T-helper 1 cell treated with Interleukin-12 subunit alpha and Interleukin-12 subunit beta and Interleukin-4 antibody, amounts not matched to agents 30 μg/mL and 1 μg/mL, for 36 hours (primary cell): ENCODE data around the gene KIR3DL2.
"Not testable (repeated sequence)": the region's sequence is repeated elsewhere in the genome, so short reads cannot be mapped to it uniquely, and the experiment has no call there.

Source experiments
- H3K27ac Mint-ChIP-seq: one replicate; pipeline ENCODE4 v1.8.0; 2021; ENCODE audit warnings: mild to moderate bottlenecking, mixed read lengths
- H3K27me3 Mint-ChIP-seq: one replicate; pipeline ENCODE4 v1.8.0; 2021; ENCODE audit warnings: low read depth, mixed read lengths
- H3K36me3 Mint-ChIP-seq: one replicate; pipeline ENCODE4 v1.8.0; 2021; ENCODE audit warnings: low read depth, mixed read lengths
- H3K4me1 Mint-ChIP-seq: one replicate; pipeline ENCODE4 v1.8.0; 2021; ENCODE audit warnings: low read depth, mixed read lengths
- H3K4me3 Mint-ChIP-seq: one replicate; pipeline ENCODE4 v1.8.0; 2021; ENCODE audit warnings: mild to moderate bottlenecking, moderate library complexity, mixed read lengths
- H3K9me3 Mint-ChIP-seq: one replicate; pipeline ENCODE4 v1.8.0; 2021; ENCODE audit warnings: mixed read lengths

Gene KIR3DL2

GRCh38 chr19:54843171-54843570, 7.1 kb upstream of the KIR3DL2 start:
- H3K4me3 Mint-ChIP-seq, H3K9me3 Mint-ChIP-seq, H3K27me3 Mint-ChIP-seq, H3K36me3 Mint-ChIP-seq, H3K4me1 Mint-ChIP-seq, H3K27ac Mint-ChIP-seq: not testable (repeated sequence)

DNA sequence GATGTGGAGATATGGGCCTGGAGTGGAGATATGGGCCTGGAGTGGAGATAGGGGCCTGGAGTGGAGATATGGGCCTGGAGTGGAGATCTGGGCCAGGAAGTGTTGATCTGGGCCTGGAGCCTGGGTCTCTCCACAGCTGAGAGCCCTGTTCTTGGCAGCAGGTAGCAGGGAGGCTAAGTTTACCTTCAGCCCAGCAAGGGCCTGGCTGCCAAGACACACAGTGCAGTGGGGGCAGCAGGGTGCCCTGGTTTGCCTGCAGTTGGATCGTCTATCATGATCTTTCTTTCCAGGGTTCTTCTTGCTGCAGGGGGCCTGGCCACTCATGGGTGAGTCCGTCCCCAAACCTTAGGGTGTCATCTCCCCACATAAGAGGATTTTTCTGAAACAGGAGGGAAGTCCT, 687 bp downstream of the KIR3DL2 start:
- H3K27ac Mint-ChIP-seq, result no peak overlapping the region
- H3K27me3 Mint-ChIP-seq, result no peaks in the 10 kb centered on the region
- H3K36me3 Mint-ChIP-seq, result no peaks in the 10 kb centered on the region
- H3K4me1 Mint-ChIP-seq, result no peaks in the 10 kb centered on the region
- no peaks in the 10 kb centered on the region for H3K9me3 Mint-ChIP-seq
- no peak overlapping the region for H3K4me3 Mint-ChIP-seq

DNA sequence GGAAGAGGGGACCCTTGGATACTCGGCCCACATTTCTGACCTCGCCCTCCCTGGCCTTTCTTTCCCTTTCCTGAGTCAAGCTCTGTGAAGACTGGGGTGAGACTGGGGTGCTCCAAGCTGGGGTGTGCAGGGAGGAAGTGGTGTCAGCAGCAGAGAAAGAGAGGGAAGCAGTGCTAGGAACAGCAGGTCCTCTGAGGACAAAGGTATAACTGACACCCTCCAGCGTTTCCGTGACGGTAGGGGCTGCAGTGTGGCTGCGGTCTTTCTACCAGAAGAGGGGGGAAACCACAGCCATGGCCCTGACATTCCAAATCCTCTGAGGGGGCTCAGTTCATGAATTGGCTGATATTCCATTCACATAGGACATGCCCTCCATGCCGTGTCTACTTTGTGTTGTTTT, 1.1 kb downstream of the KIR3DL2 start:
- Mint-ChIP-seq H3K27ac (no peak overlapping the region), H3K36me3 (no peaks in the 10 kb centered on the region), H3K27me3 (no peaks in the 10 kb centered on the region), H3K9me3 (no peaks in the 10 kb centered on the region), H3K4me3 (no peak overlapping the region), H3K4me1 (no peaks in the 10 kb centered on the region)

DNA sequence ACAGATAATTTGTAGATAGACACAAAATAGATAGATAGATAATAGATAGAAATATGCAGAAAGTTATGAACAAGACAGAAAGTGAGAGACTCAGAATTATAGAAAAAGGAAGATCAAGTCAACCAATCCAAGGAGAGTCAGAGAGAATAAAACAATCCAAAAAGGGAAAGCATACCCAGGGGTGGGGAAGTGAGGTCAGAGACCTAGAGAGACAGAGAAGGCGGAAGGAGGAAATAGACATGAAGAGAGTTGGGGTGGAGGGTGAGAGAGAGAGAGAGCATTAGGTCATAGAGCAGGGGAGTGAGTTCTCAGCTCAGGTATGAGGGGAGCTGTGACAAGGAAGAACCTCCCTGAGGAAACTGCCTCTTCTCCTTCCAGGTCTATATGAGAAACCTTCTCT, 5.0 kb downstream of the KIR3DL2 start:
- H3K4me1 Mint-ChIP-seq, H3K36me3 Mint-ChIP-seq, H3K27ac Mint-ChIP-seq, H3K27me3 Mint-ChIP-seq, H3K4me3 Mint-ChIP-seq, H3K9me3 Mint-ChIP-seq: not testable (repeated sequence)

GRCh38 chr19:54858476-54858875, 8.2 kb downstream of the KIR3DL2 start:
- not testable (repeated sequence) for H3K4me1 Mint-ChIP-seq, H3K9me3 Mint-ChIP-seq, H3K27ac Mint-ChIP-seq

GRCh38 chr19:54859421-54859820, 9.2 kb downstream of the KIR3DL2 start:
- not testable (repeated sequence) for H3K36me3 Mint-ChIP-seq, H3K9me3 Mint-ChIP-seq, H3K4me1 Mint-ChIP-seq, H3K27me3 Mint-ChIP-seq, H3K4me3 Mint-ChIP-seq, H3K27ac Mint-ChIP-seq

More at GRCh38 chr19:54858476-54858875, 8.2 kb downstream of the KIR3DL2 start:
- not testable (repeated sequence) for H3K27me3 Mint-ChIP-seq, H3K36me3 Mint-ChIP-seq, H3K4me3 Mint-ChIP-seq

GRCh38 chr19:54863459-54863858, 13.2 kb downstream of the KIR3DL2 start:
- not testable (repeated sequence) for H3K4me3 Mint-ChIP-seq, H3K36me3 Mint-ChIP-seq, H3K9me3 Mint-ChIP-seq, H3K27ac Mint-ChIP-seq, H3K4me1 Mint-ChIP-seq, H3K27me3 Mint-ChIP-seq

- Mint-ChIP-seq H3K4me3 (no peak overlapping the region), H3K9me3 (peaks cover 5% of the 10 kb centered on the region), H3K27me3 (peaks cover 4% of the 10 kb centered on the region), H3K36me3 (no peaks in the 10 kb centered on the region), H3K4me1 (peaks cover 3% of the 10 kb centered on the region), H3K27ac (no peak overlapping the region)
These were observed 21.5 kb downstream of the KIR3DL2 start for GRCh38 chr19:54871696-54872095.

DNA sequence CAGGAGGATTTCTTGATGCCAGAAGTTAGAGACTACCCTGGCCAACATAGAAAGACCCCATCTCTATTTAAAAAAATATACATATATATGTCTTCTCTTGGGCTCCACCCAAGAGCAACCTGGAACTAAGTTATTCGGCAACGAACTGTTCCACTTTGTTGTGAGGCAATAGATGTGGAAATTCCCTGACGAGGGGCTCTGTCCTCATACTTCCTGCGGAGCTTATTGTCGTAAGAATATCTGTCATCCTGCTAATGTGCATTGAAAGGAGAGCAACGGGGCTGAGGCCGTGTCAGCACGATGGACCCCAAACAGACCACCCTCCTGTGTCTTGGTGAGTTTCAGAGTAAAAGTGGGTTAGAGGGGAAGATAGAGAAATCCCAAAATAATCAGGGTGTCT, 23.7 kb downstream of the KIR3DL2 start, which contains the start of gene FCAR:
Gene FCAR, plus strand, starts transcription at position 246 of the 400 bp plus-strand sequence. Its CDS starts 55 bp downstream, at position 301.
- Mint-ChIP-seq H3K4me3 (no peak within 1 kb of the TSS), H3K9me3 (no peaks in the 10 kb centered on the region), H3K27me3 (peaks cover 10% of the 10 kb centered on the region), H3K27ac (no peak within 1 kb of the TSS), H3K4me1 (peaks cover 3% of the 10 kb centered on the region), H3K36me3 (no peaks in the 10 kb centered on the region)

DNA sequence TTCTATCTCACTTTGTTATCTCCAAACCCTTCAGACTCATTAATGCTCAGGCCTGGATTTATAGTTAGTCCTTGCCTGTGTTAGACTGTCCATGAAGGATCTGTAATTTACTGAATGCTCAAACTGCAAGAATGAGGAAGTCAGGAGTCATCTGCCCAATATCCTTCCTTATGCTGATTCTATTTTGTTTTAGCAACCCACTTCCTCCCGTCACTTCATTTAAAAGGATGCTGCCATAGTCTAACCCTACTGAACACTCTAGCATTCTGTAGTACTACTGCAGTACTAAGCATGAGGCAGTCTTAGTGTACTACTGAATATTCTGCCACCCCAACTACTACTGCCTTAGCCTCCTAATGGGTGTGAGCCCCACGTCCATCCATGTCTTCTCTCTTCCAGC, 25.3 kb downstream of the KIR3DL2 start:
- peaks cover 3% of the 10 kb centered on the region for H3K4me1 Mint-ChIP-seq
- H3K36me3 Mint-ChIP-seq, result no peaks in the 10 kb centered on the region
- no peaks in the 10 kb centered on the region for H3K9me3 Mint-ChIP-seq
- H3K4me3 Mint-ChIP-seq, result no peak overlapping the region
- peaks cover 17% of the 10 kb centered on the region for H3K27me3 Mint-ChIP-seq
- no peak overlapping the region for H3K27ac Mint-ChIP-seq

DNA sequence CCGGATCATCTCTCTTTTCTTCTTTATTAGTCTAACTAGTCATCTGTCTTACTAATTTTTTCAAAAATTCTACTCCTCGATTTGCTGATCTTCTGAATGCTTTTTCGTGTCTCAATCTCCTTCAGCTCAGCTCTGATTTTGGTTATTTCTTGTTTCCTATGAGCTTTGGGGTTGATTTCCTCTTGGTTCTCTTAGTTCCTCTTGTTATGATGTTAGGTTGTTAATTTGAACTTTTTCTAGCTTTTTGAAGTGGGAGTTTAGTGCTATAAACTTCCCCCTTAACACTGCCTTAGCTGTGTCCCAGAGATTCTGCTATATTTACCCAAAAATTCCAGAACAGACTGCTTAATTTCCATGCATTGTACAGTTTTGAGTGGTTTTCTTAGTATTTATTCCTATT, 27.2 kb downstream of the KIR3DL2 start:
- Mint-ChIP-seq H3K4me1 (peaks cover 3% of the 10 kb centered on the region), H3K27ac (no peak overlapping the region), H3K9me3 (no peaks in the 10 kb centered on the region), H3K36me3 (no peaks in the 10 kb centered on the region), H3K4me3 (no peak overlapping the region), H3K27me3 (peaks cover 27% of the 10 kb centered on the region)

DNA sequence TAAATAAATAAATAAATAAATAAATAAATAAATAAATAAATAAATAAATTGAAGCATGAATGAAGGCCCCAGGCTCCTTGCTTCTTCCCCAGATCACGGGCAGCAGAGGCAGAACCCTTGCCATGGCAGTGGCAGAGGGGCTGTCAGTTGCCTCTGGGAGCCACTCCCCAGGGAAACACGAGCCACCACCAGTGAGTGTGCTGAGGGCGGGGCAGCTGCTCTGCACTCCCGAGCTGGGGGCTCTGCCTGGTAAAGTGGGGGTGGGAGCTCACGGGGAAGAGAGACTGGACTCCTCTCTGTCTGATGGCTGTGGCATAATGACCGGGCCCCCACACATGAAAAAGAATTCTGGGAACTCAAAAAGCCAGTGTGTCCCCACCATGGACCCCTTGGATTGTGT, 31.6 kb downstream of the KIR3DL2 start:
- H3K27me3 Mint-ChIP-seq, result peaks cover 27% of the 10 kb centered on the region
- H3K36me3 Mint-ChIP-seq, result peaks cover 2% of the 10 kb centered on the region
- H3K4me3 Mint-ChIP-seq, result no peak overlapping the region
- peaks cover 4% of the 10 kb centered on the region for H3K4me1 Mint-ChIP-seq
- H3K9me3 Mint-ChIP-seq, result no peaks in the 10 kb centered on the region
- no peak overlapping the region for H3K27ac Mint-ChIP-seq

- Mint-ChIP-seq H3K4me3 (peak overlapping the region; percentile 40), H3K27me3 (peaks cover 20% of the 10 kb centered on the region), H3K9me3 (no peaks in the 10 kb centered on the region), H3K27ac (peak overlapping the region; percentile 75), H3K4me1 (peaks cover 4% of the 10 kb centered on the region), H3K36me3 (peaks cover 2% of the 10 kb centered on the region)
These were observed 32.5 kb downstream of the KIR3DL2 start for GRCh38 chr19:54882758-54883157.

DNA sequence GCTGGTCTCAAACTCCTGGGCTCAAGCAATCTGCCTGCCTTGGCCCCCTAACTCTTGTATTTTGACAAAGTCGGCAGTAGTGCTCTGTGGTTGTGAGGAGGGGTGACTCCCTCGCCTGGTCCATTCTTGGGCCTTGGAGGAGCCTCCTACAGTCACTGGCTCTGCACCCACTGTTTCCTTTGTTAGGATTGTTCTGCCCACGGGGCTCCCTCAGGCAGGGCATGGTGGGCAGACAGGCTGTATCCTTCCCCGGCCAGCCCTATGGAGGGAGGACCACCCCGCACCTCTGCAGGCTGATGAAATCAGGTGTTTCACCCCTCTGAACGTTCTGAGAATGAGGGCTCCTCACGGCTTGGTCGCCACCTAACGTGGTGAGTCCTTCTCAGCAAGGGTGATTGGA, 33.0 kb downstream of the KIR3DL2 start:
- Mint-ChIP-seq H3K27me3 (peaks cover 20% of the 10 kb centered on the region), H3K4me1 (peaks cover 4% of the 10 kb centered on the region), H3K9me3 (no peaks in the 10 kb centered on the region), H3K4me3 (no peak overlapping the region), H3K36me3 (peaks cover 2% of the 10 kb centered on the region), H3K27ac (no peak overlapping the region)

- no peaks in the 10 kb centered on the region for H3K9me3 Mint-ChIP-seq
- H3K4me3 Mint-ChIP-seq, result no peak overlapping the region
- H3K27me3 Mint-ChIP-seq, result no peaks in the 10 kb centered on the region
- no peak overlapping the region for H3K27ac Mint-ChIP-seq
- H3K4me1 Mint-ChIP-seq, result no peaks in the 10 kb centered on the region
- H3K36me3 Mint-ChIP-seq, result no peaks in the 10 kb centered on the region
These were observed 38.0 kb downstream of the KIR3DL2 start for GRCh38 chr19:54888239-54888638.

DNA sequence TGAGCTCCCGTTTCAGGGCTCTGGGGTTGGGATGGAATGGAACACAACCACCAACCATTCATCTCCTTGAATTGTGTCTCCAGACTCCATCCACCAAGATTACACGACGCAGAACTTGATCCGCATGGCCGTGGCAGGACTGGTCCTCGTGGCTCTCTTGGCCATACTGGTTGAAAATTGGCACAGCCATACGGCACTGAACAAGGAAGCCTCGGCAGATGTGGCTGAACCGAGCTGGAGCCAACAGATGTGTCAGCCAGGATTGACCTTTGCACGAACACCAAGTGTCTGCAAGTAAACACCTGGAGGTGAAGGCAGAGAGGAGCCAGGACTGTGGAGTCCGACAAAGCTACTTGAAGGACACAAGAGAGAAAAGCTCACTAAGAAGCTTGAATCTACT, 39.3 kb downstream of the KIR3DL2 start:
- Mint-ChIP-seq H3K27me3 (no peaks in the 10 kb centered on the region), H3K4me3 (no peak overlapping the region), H3K27ac (no peak overlapping the region), H3K4me1 (no peaks in the 10 kb centered on the region), H3K9me3 (no peaks in the 10 kb centered on the region), H3K36me3 (no peaks in the 10 kb centered on the region)
